H1 (cell line): ENCODE data around the gene KLF2.

Source experiments
- ASH2L ChIP-seq: fragments of 200-600, 300-600 bp; sonication (generic); IDR thresholded peaks from one replicate; pipeline ENCODE4 v1.7.1; 2017; ENCODE audit warnings: low read length
- CHD1 ChIP-seq: IDR thresholded peaks from 2 replicates; pipeline ENCODE4 v1.6.1; 2012; ENCODE audit warnings: low read depth, low read length, improper control_type of control experiment
- CTCF ChIP-seq, 3 experiments: IDR thresholded peaks; 1 replicate in 2 of 3; 2 replicates in 1 of 3; pipeline versions ENCODE4 v1.5.1 to v1.6.1; 2011; ENCODE audit warnings: low read length in 3 of 3, mild to moderate bottlenecking in 3 of 3, inconsistent platforms in 2 of 3, low read depth in 1 of 3, moderate library complexity in 1 of 3; ENCODE audit not compliant: insufficient read depth in 1 of 3; ENCODE audit errors: control extremely low read depth in 1 of 3
- EP300 ChIP-seq, 2 experiments: IDR thresholded peaks; 1 replicate in 1 of 2; 2 replicates in 1 of 2; pipeline ENCODE4 v1.6.1; 2011 to 2012; ENCODE audit warnings: low read depth in 2 of 2, low read length in 2 of 2, mild to moderate bottlenecking in 2 of 2, borderline replicate concordance in 1 of 2, inconsistent platforms in 1 of 2, moderate library complexity in 1 of 2
- EZH2 ChIP-seq: fragments of 200-600 bp; sonication (generic); IDR thresholded peaks from 2 replicates; pipeline ENCODE4 v1.7.1; 2012; ENCODE audit warnings: low read depth, mild to moderate bottlenecking, moderate library complexity, low read length, inconsistent platforms; ENCODE audit not compliant: severe bottlenecking
- HDAC6 ChIP-seq: IDR thresholded peaks from one replicate; pipeline ENCODE4 v1.7.1; 2012; ENCODE audit warnings: low read depth, mild to moderate bottlenecking, inconsistent platforms, low read length, moderate library complexity
- MAFK ChIP-seq: IDR thresholded peaks from 2 replicates; pipeline ENCODE4 v1.6.1; 2012; ENCODE audit warnings: low read depth, mild to moderate bottlenecking, improper control_type of control experiment, low read length
- RAD21 ChIP-seq, 2 experiments: IDR thresholded peaks in 1 of 2; conservative IDR thresholded peaks in 1 of 2; 2 replicates each; pipeline ENCODE4 v1.6.1; 2011; ENCODE audit warnings: low read depth in 2 of 2, low read length in 2 of 2, improper control_type of control experiment in 1 of 2, inconsistent platforms in 1 of 2, mild to moderate bottlenecking in 1 of 2, moderate library complexity in 1 of 2

- no peak for TF ChIP-seq HDAC6
- TF ChIP-seq CHD1: no peak
- no peak for TF ChIP-seq MAFK
- no peak for TF ChIP-seq CTCF (IDR thresholded peaks at IDR 0.05; ENCODE audit: control extremely low read depth in 1 of 3, insufficient read depth in 1 of 3, low read depth in 1 of 3, low read length in 3 of 3)
- no peak for TF ChIP-seq EZH2
- TF ChIP-seq ASH2L: no peak
- TF ChIP-seq RAD21 (IDR thresholded peaks at IDR 0.05 in 1 of 2, conservative IDR thresholded peaks at IDR 0.05 in 1 of 2; ENCODE audit: low read depth in 2 of 2, low read length in 2 of 2): no peak
- no peak for TF ChIP-seq EP300 (IDR thresholded peaks at IDR 0.05; ENCODE audit: borderline replicate concordance in 1 of 2, low read depth in 2 of 2, low read length in 2 of 2)
Observed at GRCh38 chr19:16285769-16286498, 38.7 kb upstream of the KLF2 start.
